Lung (tissue), 12 donors: ENCODE results near the gene NUDT14. TPM values are rescaled to one million over a fixed set of nuclear protein-coding genes. Genes with fewer than 3 reads are reported as not detected.
A peak's percentile ranks its signal among the peaks of the same experiment; 100 is the strongest.

Experiments
- ATAC-seq: fragments of 200-7000 bp; cut with Tn5 transposase; one replicate; pipeline ENCODE4 v1.9.1; 2020; ENCODE audit warnings: moderate number of reproducible peaks; ENCODE audit not compliant: insufficient read depth, low FRiP score
- DNase-seq, 3 donors: peaks; one replicate each; pipeline ENCODE4 v3.0.0-alpha.2; 2013 to 2017
- H3K27ac ChIP-seq, 2 donors: one replicate each; pipeline ENCODE4 v1.5.1; 2013; ENCODE audit warnings: mild to moderate bottlenecking in 2 of 2, moderate library complexity in 2 of 2, control low read depth in 1 of 2, inconsistent platforms in 1 of 2, low read depth in 1 of 2, low read length in 1 of 2
- H3K27me3 ChIP-seq, 3 donors: one replicate each; pipeline ENCODE4 v1.5.1; 2013; ENCODE audit warnings: low read length in 2 of 3; ENCODE audit not compliant: control insufficient read depth in 3 of 3, insufficient read depth in 3 of 3
- H3K36me3 ChIP-seq, 4 donors: one replicate each; pipeline ENCODE4 v1.5.1; 2013; ENCODE audit warnings: low read length in 4 of 4, mild to moderate bottlenecking in 1 of 4, moderate library complexity in 1 of 4; ENCODE audit not compliant: control insufficient read depth in 4 of 4, insufficient read depth in 4 of 4
- H3K4me1 ChIP-seq, 5 donors: one replicate each; pipeline ENCODE4 v1.5.1; 2013; ENCODE audit warnings: low read length in 5 of 5, mild to moderate bottlenecking in 2 of 5, moderate library complexity in 1 of 5; ENCODE audit not compliant: control insufficient read depth in 5 of 5, insufficient read depth in 5 of 5
- H3K4me3 ChIP-seq: one replicate; pipeline ENCODE4 v1.5.1; 2013; ENCODE audit warnings: mild to moderate bottlenecking, control low read depth, moderate library complexity
- H3K9ac ChIP-seq, 2 donors: one replicate each; pipeline ENCODE4 v1.5.1; 2013; ENCODE audit warnings: low read length in 2 of 2, control low read depth in 1 of 2; ENCODE audit not compliant: insufficient read depth in 1 of 2
- H3K9me3 ChIP-seq, 4 donors: one replicate each; pipeline ENCODE4 v1.5.1; 2013; ENCODE audit warnings: low read length in 3 of 4, mild to moderate bottlenecking in 1 of 4, moderate library complexity in 1 of 4; ENCODE audit not compliant: control insufficient read depth in 4 of 4, insufficient read depth in 3 of 4
- CTCF ChIP-seq: IDR thresholded peaks from 2 replicates; pipeline ENCODE4 v1.5.1; 2012; ENCODE audit warnings: mild to moderate bottlenecking; ENCODE audit errors: control extremely low read depth, extremely low read depth
- WGBS, 2 donors: extraction: QIAGEN DNeasy Blood & Tissue Kit; methylation state at CpG; one replicate each; pipeline ENCODE4 v1.1.7; 2013; 5-methylcytosine and 5-hydroxymethylcytosine counted together
- polyA plus RNA-seq, 2 donors: library from polyadenylated mRNA; stranded (reverse); fragments of 200-250 nt; gene quantifications; one replicate each; pipeline ENCODE4 v1.2.1, GENCODE V29; 2013
- total RNA-seq, 2 donors: library from RNA; depleted of rRNA in 1 of 2; stranded (reverse); fragments of >200 nt in 1 of 2; gene quantifications; one replicate each; pipeline ENCODE4 v1.2.1, GENCODE V29; 2014 to 2021
- donor health status: control.
- donor health status: control.
- donor health status: Bipolar disorder and iron deficiency.
- donor health status: healthy.
- donor health status: DM: yes; HTN: yes; CAD: no.

Gene NUDT14
- total and polyA plus RNA-seq, 4 donors: 27.7 to 80.7 (median 51.3) TPM

GRCh38 chr14:105203701-105204100 lies 22.6 kb upstream of the NUDT14 start:
- Histone ChIP-seq H3K4me3 (no peak overlapping the region), H3K27ac (peak overlapping the region in 1 of 2 donors; percentile 5), H3K9ac (no peak overlapping the region), H3K27me3 (peaks cover 0 to 8% (median 6%) of the 10 kb centered on the region in 3 donors), H3K9me3 (no peaks in the 10 kb centered on the region), H3K36me3 (no peaks in the 10 kb centered on the region), H3K4me1 (peaks cover 0 to 19% (median 10%) of the 10 kb centered on the region in 5 donors)
- no peak for ATAC-seq
- DNase-seq: no peak
- WGBS, 2 donors: 65 to 80% methylated on average over 6 of the region's 6 CpGs
- TF ChIP-seq CTCF: no peak

- no peak overlapping the region for H3K4me3 ChIP-seq
- H3K27ac ChIP-seq: no peak overlapping the region
- peak; percentile 55 for TF ChIP-seq CTCF
- peaks cover 0 to 23% (median 11%) of the 10 kb centered on the region in 5 donors for H3K4me1 ChIP-seq
- peak; percentile 58 for ATAC-seq
- no peak overlapping the region for H3K9ac ChIP-seq
- peaks cover 0 to 8% (median 6%) of the 10 kb centered on the region in 3 donors for H3K27me3 ChIP-seq
- peak; percentile 70 to 82 (median 73) for DNase-seq
- H3K36me3 ChIP-seq: no peaks in the 10 kb centered on the region
- 8 to 13% methylated on average over 14 to 18 of the region's 18 CpGs for WGBS, 2 donors
- no peaks in the 10 kb centered on the region for H3K9me3 ChIP-seq
These were observed 22.0 kb upstream of the NUDT14 start for GRCh38 chr14:105203057-105203531.

GRCh38 chr14:105201925-105202513 lies 20.9 kb upstream of the NUDT14 start:
- WGBS, 2 donors: 37 to 39% methylated on average over 20 of the region's 20 CpGs
- Histone ChIP-seq H3K9me3 (no peaks in the 10 kb centered on the region), H3K27me3 (peaks cover 0 to 11% (median 6%) of the 10 kb centered on the region in 3 donors), H3K4me3 (no peak overlapping the region), H3K9ac (no peak overlapping the region), H3K4me1 (peaks cover 0 to 25% (median 11%) of the 10 kb centered on the region in 5 donors), H3K27ac (peak overlapping the region in 1 of 2 donors; percentile 2), H3K36me3 (no peaks in the 10 kb centered on the region)
- TF ChIP-seq CTCF: no peak
- ATAC-seq: no peak
- DNase-seq: no peak
